K562 (cell line): ENCODE results near the gene TSEN54. TPM values are rescaled to one million over a fixed set of nuclear protein-coding genes. Genes with fewer than 3 reads are reported as not detected.

Experiments
- ATAC-seq: fragments of 200-7000 bp; cut with Tn5 transposase; 3 replicates; pipeline ENCODE4 v1.9.1; 2020; ENCODE audit warnings: moderate library complexity
- BruUV-seq: library from RNA; stranded (reverse); fragments of 400-500 nt; replicated peaks from 2 replicates; lab custom pipeline; 2021; lab: Mats Ljungman, UMichigan
- CTCF ChIA-PET: fragments of 300-600 bp; formaldehyde crosslinking; extraction: SDS; loops from one replicate; lab custom pipeline; 2021; ENCODE audit warnings: low intra/inter-chr PET ratio; lab: Yijun Ruan, JAX
- POLR2A ChIA-PET: fragments of 300-600, 350-650 bp; sonication (Branson Sonifier 250); formaldehyde crosslinking; extraction: SDS; loops from one replicate; lab custom pipeline; 2021; ENCODE audit warnings: antibody characterized with exemption, inconsistent platforms; lab: Yijun Ruan, JAX
- DNase-seq, 4 experiments: peaks; one replicate each; pipeline versions ENCODE4 v3.0.0 to v3.0.0-alpha.2; 2011 to 2018; ENCODE audit warnings: low spot score in 3 of 4, mixed read lengths in 3 of 4; ENCODE audit errors: extremely low read depth in 1 of 4
- FAIRE-seq: peaks from 2 replicates; lab custom pipeline; 2011; peaks lifted over from hg19 to GRCh38; lab: Jason Lieb, UNC
- H2AFZ ChIP-seq: 2 replicates; pipeline ENCODE4 v1.6.0; 2011; ENCODE audit warnings: low read depth, low read length, control low read depth, inconsistent platforms
- H3K27ac ChIP-seq: fragments of 200-600 bp; 3 replicates; pipeline ENCODE4 v1.8.0; 2011; ENCODE audit warnings: low read depth, mild to moderate bottlenecking, control low read depth, inconsistent platforms, low read length, moderate library complexity, mixed read lengths; ENCODE audit errors: extremely low read depth
- H3K27me3 ChIP-seq, 2 experiments: fragments of 300-600 bp in 1 of 2; 2 replicates in 1 of 2; 3 replicates in 1 of 2; pipeline versions ENCODE4 v1.6.0 to v1.8.0; 2011; ENCODE audit warnings: inconsistent platforms in 2 of 2, low read length in 2 of 2, mild to moderate bottlenecking in 1 of 2, mixed read lengths in 1 of 2, moderate library complexity in 1 of 2; ENCODE audit not compliant: control insufficient read depth in 2 of 2, insufficient read depth in 2 of 2
- H3K36me3 ChIP-seq: fragments of 300-600 bp; 3 replicates; pipeline ENCODE4 v1.8.0; 2011; ENCODE audit warnings: mild to moderate bottlenecking, low read length, inconsistent platforms; ENCODE audit not compliant: control insufficient read depth, insufficient read depth
- H3K4me1 ChIP-seq, 2 experiments: fragments of 200-600 bp in 1 of 2; replicated peaks in 1 of 2; 2 replicates in 1 of 2; 3 replicates in 1 of 2; pipeline versions ENCODE4 v1.5.1 to v1.8.0; 2011; ENCODE audit warnings: inconsistent platforms in 2 of 2, low read length in 2 of 2, mild to moderate bottlenecking in 1 of 2, mixed read lengths in 1 of 2, moderate library complexity in 1 of 2; ENCODE audit not compliant: control insufficient read depth in 2 of 2, insufficient read depth in 2 of 2
- H3K4me2 ChIP-seq: 2 replicates; pipeline ENCODE4 v1.6.1; 2011; ENCODE audit warnings: low read length, control low read depth, inconsistent platforms, mixed read lengths; ENCODE audit not compliant: insufficient read depth
- H3K4me3 ChIP-seq: fragments of 200-600 bp; sonication (generic), shearing (Covaris generic); 2 replicates; pipeline ENCODE4 v1.5.1; 2016; ENCODE audit warnings: control low read depth, inconsistent platforms
- H3K79me2 ChIP-seq: fragments of 200-600 bp; 3 replicates; pipeline ENCODE4 v1.8.0; 2011; ENCODE audit warnings: low read length, inconsistent platforms; ENCODE audit not compliant: control insufficient read depth, insufficient read depth
- H3K9ac ChIP-seq, 2 experiments: 2 replicates each; pipeline versions ENCODE4 v1.6.0 to v1.6.1; 2011; ENCODE audit warnings: low read depth in 2 of 2, low read length in 2 of 2, control low read depth in 1 of 2, inconsistent platforms in 1 of 2, mild to moderate bottlenecking in 1 of 2, mixed read lengths in 1 of 2; ENCODE audit not compliant: insufficient read depth in 1 of 2
- H3K9me1 ChIP-seq: one replicate; pipeline ENCODE4 v1.6.0; 2011; ENCODE audit warnings: inconsistent platforms, mild to moderate bottlenecking, low read length, moderate library complexity; ENCODE audit not compliant: control insufficient read depth, insufficient read depth
- H3K9me3 ChIP-seq: replicated peaks from 2 replicates; pipeline ENCODE4 v1.5.1; 2011; ENCODE audit warnings: low read depth, low read length, inconsistent platforms; ENCODE audit not compliant: control insufficient read depth, insufficient read depth
- H4K20me1 ChIP-seq: replicated peaks from 2 replicates; pipeline ENCODE4 v1.6.1; 2011; ENCODE audit warnings: low read length, inconsistent platforms, mixed read lengths; ENCODE audit not compliant: control insufficient read depth, insufficient read depth
- GTF2F1 ChIP-seq: IDR thresholded peaks from 2 replicates; pipeline ENCODE4 v1.6.1; 2011; ENCODE audit warnings: low read depth, low read length, improper control_type of control experiment
- LCOR ChIP-seq: sonication (generic); formaldehyde crosslinking; IDR thresholded peaks from 2 replicates; pipeline ENCODE4 v1.8.0; 2022; ENCODE audit warnings: mild to moderate bottlenecking, missing genetic modification reagents
- NFE2 ChIP-seq: IDR thresholded peaks from 2 replicates; pipeline ENCODE4 v1.6.1; 2014; ENCODE audit warnings: antibody characterized with exemption, low read depth
- RAD51 ChIP-seq: fragments of 450-650 bp; IDR thresholded peaks from 2 replicates; pipeline ENCODE4 v1.7.1; 2016; ENCODE audit warnings: low read depth, mild to moderate bottlenecking, borderline replicate concordance
- WGBS: fragments of 100-300 bp; shearing (Covaris generic); methylation state at CpG from one replicate; pipeline ENCODE4 v1.1.6; 2016; ENCODE audit warnings: low coverage, mixed read lengths; ENCODE audit not compliant: insufficient coverage; ENCODE audit errors: missing lambda C conversion rate; 5-methylcytosine and 5-hydroxymethylcytosine counted together
- in situ Hi-C: fragments of 300-500 bp; cut with MboI; formaldehyde crosslinking; loops from 4 replicates; pipeline ENCODE4 v1.15.0; 2018; ENCODE audit warnings: inconsistent platforms, mixed read lengths
- intact Hi-C: fragments of 100-400 bp; cut with micrococcal nuclease; formaldehyde crosslinking; loops from 2 replicates; pipeline ENCODE4 v1.14.2; 2022
- polyA plus RNA-seq, 8 experiments: library from polyadenylated mRNA; depleted of rRNA in 4 of 8; stranded (reverse) in 5 of 8; unstranded in 3 of 8; fragments of >200 nt; fragmentation: Nextera tagmentation in 2 of 8; fragmentation: Illumina TruSeq in 1 of 8; extraction: Ambion mirVana in 2 of 8; extraction: Trizol in 1 of 8; gene quantifications; 2 replicates each; pipeline versions ENCODE4 v1.2.1 to v1.2.3, GENCODE V29; 2011 to 2014; ENCODE audit warnings: inconsistent platforms in 1 of 8, missing spikeins in 1 of 8
- total RNA-seq, 7 experiments: library from RNA; depleted of rRNA in 6 of 7; stranded (reverse); fragments of >200 nt in 6 of 7; fragmentation: Illumina TruSeq in 2 of 7; extraction: Trizol in 2 of 7; gene quantifications; 2 replicates each; pipeline versions ENCODE4 v1.2.1 to v1.2.3, GENCODE V29; 2011 to 2021; ENCODE audit warnings: low replicate concordance in 1 of 7
- TF ChIP-seq, protein P1 (sequence below), 2 experiments: fragments of 150-350 bp in 1 of 2; IDR thresholded peaks; 2 replicates each; pipeline ENCODE4 v1.6.1; 2012 to 2016; ENCODE audit warnings: low read depth in 2 of 2, low read length in 2 of 2, mild to moderate bottlenecking in 1 of 2, moderate library complexity in 1 of 2
- TF ChIP-seq, protein P2 (sequence below): fragments of 450-650 bp; IDR thresholded peaks from 2 replicates; pipeline ENCODE4 v1.6.1; 2016; ENCODE audit warnings: mild to moderate bottlenecking

TSEN54 gene
- total and polyA plus RNA-seq, 9 of the 15 experiments (the other 6 are each of a cell fraction or from before 2014, with no cell fraction given) = 5.9 to 64.3 (median 48.9) TPM

DNA sequence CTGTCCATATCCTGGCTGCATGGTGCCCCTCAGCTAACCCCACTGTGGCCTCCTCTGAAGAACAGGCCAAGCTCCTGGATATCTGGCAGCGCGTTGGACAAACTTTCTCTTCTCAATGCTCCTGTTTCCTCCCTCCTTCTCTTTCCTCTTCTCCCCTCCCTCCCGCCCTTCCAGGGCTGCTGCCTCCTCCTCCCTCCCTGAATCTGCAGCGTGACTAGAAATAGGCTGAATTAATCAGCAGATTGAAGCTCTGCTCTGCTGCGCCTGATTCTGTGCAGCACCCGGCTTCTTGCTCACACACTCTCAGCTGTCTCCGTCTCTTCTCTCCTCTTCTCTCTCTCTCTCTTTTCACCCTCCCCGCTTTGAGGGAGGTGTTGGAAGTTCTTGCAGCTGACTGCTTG, 40.1 kb upstream of the TSEN54 start:
- TF ChIP-seq, protein P1, sequence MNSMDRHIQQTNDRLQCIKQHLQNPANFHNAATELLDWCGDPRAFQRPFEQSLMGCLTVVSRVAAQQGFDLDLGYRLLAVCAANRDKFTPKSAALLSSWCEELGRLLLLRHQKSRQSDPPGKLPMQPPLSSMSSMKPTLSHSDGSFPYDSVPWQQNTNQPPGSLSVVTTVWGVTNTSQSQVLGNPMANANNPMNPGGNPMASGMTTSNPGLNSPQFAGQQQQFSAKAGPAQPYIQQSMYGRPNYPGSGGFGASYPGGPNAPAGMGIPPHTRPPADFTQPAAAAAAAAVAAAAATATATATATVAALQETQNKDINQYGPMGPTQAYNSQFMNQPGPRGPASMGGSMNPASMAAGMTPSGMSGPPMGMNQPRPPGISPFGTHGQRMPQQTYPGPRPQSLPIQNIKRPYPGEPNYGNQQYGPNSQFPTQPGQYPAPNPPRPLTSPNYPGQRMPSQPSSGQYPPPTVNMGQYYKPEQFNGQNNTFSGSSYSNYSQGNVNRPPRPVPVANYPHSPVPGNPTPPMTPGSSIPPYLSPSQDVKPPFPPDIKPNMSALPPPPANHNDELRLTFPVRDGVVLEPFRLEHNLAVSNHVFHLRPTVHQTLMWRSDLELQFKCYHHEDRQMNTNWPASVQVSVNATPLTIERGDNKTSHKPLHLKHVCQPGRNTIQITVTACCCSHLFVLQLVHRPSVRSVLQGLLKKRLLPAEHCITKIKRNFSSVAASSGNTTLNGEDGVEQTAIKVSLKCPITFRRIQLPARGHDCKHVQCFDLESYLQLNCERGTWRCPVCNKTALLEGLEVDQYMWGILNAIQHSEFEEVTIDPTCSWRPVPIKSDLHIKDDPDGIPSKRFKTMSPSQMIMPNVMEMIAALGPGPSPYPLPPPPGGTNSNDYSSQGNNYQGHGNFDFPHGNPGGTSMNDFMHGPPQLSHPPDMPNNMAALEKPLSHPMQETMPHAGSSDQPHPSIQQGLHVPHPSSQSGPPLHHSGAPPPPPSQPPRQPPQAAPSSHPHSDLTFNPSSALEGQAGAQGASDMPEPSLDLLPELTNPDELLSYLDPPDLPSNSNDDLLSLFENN (IDR thresholded peaks at IDR 0.05; ENCODE audit: low read depth in 2 of 2, low read length in 2 of 2) = no peak
- TF ChIP-seq NFE2 (no peak), GTF2F1 (no peak), RAD51 (no peak), LCOR (no peak)
- TF ChIP-seq, protein P2, sequence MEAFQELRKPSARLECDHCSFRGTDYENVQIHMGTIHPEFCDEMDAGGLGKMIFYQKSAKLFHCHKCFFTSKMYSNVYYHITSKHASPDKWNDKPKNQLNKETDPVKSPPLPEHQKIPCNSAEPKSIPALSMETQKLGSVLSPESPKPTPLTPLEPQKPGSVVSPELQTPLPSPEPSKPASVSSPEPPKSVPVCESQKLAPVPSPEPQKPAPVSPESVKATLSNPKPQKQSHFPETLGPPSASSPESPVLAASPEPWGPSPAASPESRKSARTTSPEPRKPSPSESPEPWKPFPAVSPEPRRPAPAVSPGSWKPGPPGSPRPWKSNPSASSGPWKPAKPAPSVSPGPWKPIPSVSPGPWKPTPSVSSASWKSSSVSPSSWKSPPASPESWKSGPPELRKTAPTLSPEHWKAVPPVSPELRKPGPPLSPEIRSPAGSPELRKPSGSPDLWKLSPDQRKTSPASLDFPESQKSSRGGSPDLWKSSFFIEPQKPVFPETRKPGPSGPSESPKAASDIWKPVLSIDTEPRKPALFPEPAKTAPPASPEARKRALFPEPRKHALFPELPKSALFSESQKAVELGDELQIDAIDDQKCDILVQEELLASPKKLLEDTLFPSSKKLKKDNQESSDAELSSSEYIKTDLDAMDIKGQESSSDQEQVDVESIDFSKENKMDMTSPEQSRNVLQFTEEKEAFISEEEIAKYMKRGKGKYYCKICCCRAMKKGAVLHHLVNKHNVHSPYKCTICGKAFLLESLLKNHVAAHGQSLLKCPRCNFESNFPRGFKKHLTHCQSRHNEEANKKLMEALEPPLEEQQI = no peak

More for the DNA sequence above, 40.1 kb upstream of the TSEN54 start:
- no peak for FAIRE-seq
- Histone ChIP-seq H3K79me2 (no peaks in the 10 kb centered on the region), H3K4me2 (no peak overlapping the region), H3K27ac (no peak overlapping the region), H3K4me1 (peaks cover 0 to 9% of the 10 kb centered on the region in 2 experiments; a peak in 2 of 5 replicates), H3K9me3 (no peaks in the 10 kb centered on the region), H3K9me1 (no peaks in the 10 kb centered on the region), H3K9ac (no peak overlapping the region), H3K27me3 (no peaks in the 10 kb centered on the region), H2AFZ (no peak overlapping the region), H3K36me3 (peaks cover 20% of the 10 kb centered on the region), H4K20me1 (peaks cover 17% of the 10 kb centered on the region), H3K4me3 (no peak overlapping the region)
- no peak for ATAC-seq
- in situ Hi-C loops (no loop called here), intact Hi-C loops (no loop called here)
- no peak for DNase-seq
- ChIA-PET CTCF (no interaction called here), POLR2A (interaction anchor here (0.8 to 1.8 kb wide), 4 partner anchors 12 to 59 kb away, joined by 3 to 5 read pairs (median 4); partner anchors contain the start of gene TMEM94)
- WGBS = 67% methylated on average over 1 of the region's 8 CpGs
- BruUV-seq = no TSS peak
